ENCODE measurements around the gene CTNND2. TPM values are rescaled to one million over a fixed set of nuclear protein-coding genes. Genes with fewer than 3 reads are reported as not detected.

Gene CTNND2
- total RNA-seq, 2 experiments from 2014 or later: 0.20 TPM; not detected in 1

DNA sequence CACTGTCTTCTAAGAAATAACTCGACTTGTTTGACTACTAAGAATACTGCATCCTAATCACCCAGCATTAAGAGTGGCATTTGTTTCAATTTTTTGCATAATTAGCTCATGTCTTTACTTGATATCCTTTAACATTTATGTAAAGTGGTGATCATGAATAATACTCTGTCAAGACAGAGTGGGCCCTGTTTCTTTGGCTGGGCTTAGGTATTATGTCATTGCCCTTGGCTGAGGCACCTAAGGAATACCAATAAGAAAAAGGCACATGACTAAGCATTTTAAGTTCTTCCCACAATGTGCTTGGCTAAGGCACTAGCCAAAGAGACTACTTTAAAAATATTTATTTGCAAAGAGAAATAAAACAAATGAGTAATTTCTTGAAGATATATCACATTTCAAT is 308.1 kb downstream of the CTNND2 start:
- no peak overlapping the region for H3K27ac Mint-ChIP-seq
- intact Hi-C loops (cut with DNase I, micrococcal nuclease): no loop called here

DNA sequence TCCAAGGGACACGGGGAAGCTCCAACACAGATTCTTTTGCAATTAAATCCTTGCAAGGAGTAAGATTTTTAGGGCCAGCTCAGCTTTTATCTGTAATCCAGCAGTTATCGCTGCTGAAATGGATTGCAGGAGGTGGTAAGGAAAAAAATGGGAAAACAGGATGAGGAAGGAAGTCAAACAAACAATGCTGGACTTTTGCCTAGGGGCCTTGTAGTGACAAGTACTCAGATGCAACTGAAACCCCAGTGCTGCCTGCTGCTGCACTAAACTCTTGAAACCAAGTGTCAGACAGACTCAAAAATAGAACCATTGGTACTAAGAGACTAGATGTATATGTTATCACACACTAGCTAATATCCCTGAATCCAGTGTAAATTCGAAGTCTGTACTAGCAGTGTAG is 309.2 kb downstream of the CTNND2 start:
- Histone ChIP-seq H3K4me3 (ENCODE audit: low read length) (no peak overlapping the region), H3K27ac (ENCODE audit: low read depth in 1 of 2, low read length in 2 of 2) (no peak overlapping the region), H3K27me3 (ENCODE audit: control insufficient read depth in 1 of 2, insufficient read depth in 2 of 2, low read length in 2 of 2) (no peaks in the 10 kb centered on the region), H3K36me3 (ENCODE audit: insufficient read depth, low read length) (no peaks in the 10 kb centered on the region), H3K4me1 (ENCODE audit: insufficient read depth, low read length) (no peaks in the 10 kb centered on the region), H3K9me3 (ENCODE audit: control insufficient read depth in 1 of 2, insufficient read depth in 1 of 2, low read length in 2 of 2) (peaks cover 0 to 6% of the 10 kb centered on the region in 2 experiments)
- Mint-ChIP-seq H3K4me3 (no peak overlapping the region), H3K9me3 (no peaks in the 10 kb centered on the region), H3K4me1 (ENCODE audit: low read depth) (no peaks in the 10 kb centered on the region), H3K27me3 (peaks cover 4% of the 10 kb centered on the region), H3K36me3 (ENCODE audit: low read depth) (no peaks in the 10 kb centered on the region), H3K27ac (no peak overlapping the region)
- DNase-seq (no peak), ATAC-seq (ENCODE audit: poor library complexity) (no peak)
- intact Hi-C loops (cut with DNase I, micrococcal nuclease): no loop called here
- ChIA-PET CTCF (no interaction called here), POLR2A (no interaction called here)
- TF ChIP-seq CTCF (IDR thresholded peaks at IDR 0.05): no peak

More for the DNA sequence above, 308.1 kb downstream of the CTNND2 start:
- Histone ChIP-seq H3K27me3 (ENCODE audit: control insufficient read depth in 1 of 2, insufficient read depth in 2 of 2, low read length in 2 of 2) (no peaks in the 10 kb centered on the region), H3K27ac (ENCODE audit: low read depth in 1 of 2, low read length in 2 of 2) (no peak overlapping the region), H3K9me3 (ENCODE audit: control insufficient read depth in 1 of 2, insufficient read depth in 1 of 2, low read length in 2 of 2) (peaks cover 0 to 4% of the 10 kb centered on the region in 2 experiments), H3K4me3 (ENCODE audit: low read length) (no peak overlapping the region), H3K36me3 (ENCODE audit: insufficient read depth, low read length) (no peaks in the 10 kb centered on the region), H3K4me1 (ENCODE audit: insufficient read depth, low read length) (no peaks in the 10 kb centered on the region)
- H3K36me3 Mint-ChIP-seq (ENCODE audit: low read depth): no peaks in the 10 kb centered on the region
- H3K4me3 Mint-ChIP-seq: no peak overlapping the region
- POLR2A ChIA-PET: no interaction called here
- DNase-seq: no peak
- ATAC-seq (ENCODE audit: poor library complexity): no peak
- no peak for TF ChIP-seq CTCF (IDR thresholded peaks at IDR 0.05)
- H3K4me1 Mint-ChIP-seq (ENCODE audit: low read depth): no peaks in the 10 kb centered on the region
- H3K27me3 Mint-ChIP-seq: peaks cover 4% of the 10 kb centered on the region
- CTCF ChIA-PET: no interaction called here
- no peaks in the 10 kb centered on the region for H3K9me3 Mint-ChIP-seq

DNA sequence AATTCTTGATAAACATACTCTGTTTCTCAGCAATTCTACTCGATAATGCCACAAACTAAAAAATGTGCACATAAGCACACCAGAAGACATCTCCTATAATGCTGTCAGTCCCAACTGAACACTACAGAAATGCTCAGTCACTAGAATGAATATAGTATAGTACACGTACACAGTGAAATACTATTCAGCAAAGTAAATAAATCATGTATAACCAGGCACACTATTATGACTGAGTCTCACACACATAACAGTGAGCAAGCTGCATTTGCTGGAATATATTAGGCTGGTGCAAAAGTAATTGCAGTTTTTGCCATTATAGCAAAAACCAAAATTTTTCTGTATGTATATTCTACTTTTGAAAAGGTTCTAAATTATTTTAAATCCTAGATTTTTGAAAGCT is 310.2 kb downstream of the CTNND2 start:
- CTCF ChIA-PET: no interaction called here

More for the DNA sequence above, 310.2 kb downstream of the CTNND2 start:
- no peaks in the 10 kb centered on the region for H3K36me3 Mint-ChIP-seq (ENCODE audit: low read depth)
- H3K27ac Mint-ChIP-seq: no peak overlapping the region
- H3K4me1 Mint-ChIP-seq (ENCODE audit: low read depth): no peaks in the 10 kb centered on the region
- intact Hi-C loops (cut with DNase I, micrococcal nuclease): no loop called here
- Histone ChIP-seq H3K4me3 (ENCODE audit: low read length) (no peak overlapping the region), H3K36me3 (ENCODE audit: insufficient read depth, low read length) (no peaks in the 10 kb centered on the region), H3K4me1 (ENCODE audit: insufficient read depth, low read length) (no peaks in the 10 kb centered on the region), H3K9me3 (ENCODE audit: control insufficient read depth in 1 of 2, insufficient read depth in 1 of 2, low read length in 2 of 2) (peaks cover 0 to 9% of the 10 kb centered on the region in 2 experiments), H3K27ac (ENCODE audit: low read depth in 1 of 2, low read length in 2 of 2) (no peak overlapping the region), H3K27me3 (ENCODE audit: control insufficient read depth in 1 of 2, insufficient read depth in 2 of 2, low read length in 2 of 2) (no peaks in the 10 kb centered on the region)
- no peaks in the 10 kb centered on the region for H3K9me3 Mint-ChIP-seq
- ATAC-seq (ENCODE audit: poor library complexity) (no peak), DNase-seq (no peak)
- no peak overlapping the region for H3K4me3 Mint-ChIP-seq
- TF ChIP-seq CTCF (IDR thresholded peaks at IDR 0.05): no peak
- POLR2A ChIA-PET: no interaction called here
- peaks cover 4% of the 10 kb centered on the region for H3K27me3 Mint-ChIP-seq

All from CD4-positive, alpha-beta T cell (primary cell).